Stimulated activated naive CD4-positive, alpha-beta T cell (primary cell): ENCODE data around the gene PLCB1.

Experiments used
- DNase-seq, 6 experiments: peaks; one replicate each; lab custom pipeline; 2025; lab: John Stamatoyannopoulos, UW

PLCB1 gene

DNA sequence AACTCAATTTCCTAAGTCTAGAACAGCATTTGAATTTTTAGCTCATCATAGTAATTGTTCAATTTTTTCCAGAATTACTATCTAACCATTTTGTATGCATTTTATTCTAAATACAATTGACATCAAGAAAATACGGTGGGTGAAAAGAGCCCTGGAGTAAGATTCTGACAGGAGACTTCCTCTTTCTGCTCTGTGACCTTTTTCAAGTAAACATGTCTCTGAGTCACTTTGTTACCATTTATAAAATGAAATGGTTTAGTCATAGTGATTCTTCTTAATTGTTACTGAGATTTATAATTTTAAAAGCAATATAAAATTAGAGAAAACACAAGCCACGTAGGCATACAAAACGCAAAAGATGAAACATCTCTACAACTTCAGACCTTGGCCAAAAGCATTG is 80.2 kb downstream of the PLCB1 start:
- no peak for DNase-seq

DNA sequence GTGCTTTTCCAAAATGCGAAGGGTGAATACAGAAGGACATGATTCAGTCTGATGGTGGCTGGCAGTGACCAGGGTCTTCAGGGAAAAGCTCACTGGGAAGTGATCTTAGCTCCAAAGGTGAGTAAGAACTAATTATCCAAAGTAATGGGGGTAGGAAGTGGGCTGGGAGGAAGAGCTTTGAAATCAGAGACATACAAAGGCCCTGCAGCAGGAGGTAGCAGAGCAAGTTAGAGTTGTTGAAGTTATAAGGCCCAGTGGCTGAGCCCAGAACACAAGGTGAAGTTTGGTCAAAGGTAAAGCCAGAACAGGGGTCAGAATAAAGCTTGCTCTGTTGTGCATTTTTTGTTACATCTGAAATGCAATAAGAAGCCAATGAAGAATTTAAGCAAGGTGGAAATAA is 81.2 kb downstream of the PLCB1 start:
- DNase-seq = no peak

GRCh38 chr20:8213831-8214587 is 81.9 kb downstream of the PLCB1 start:
- peak in 3 of 6 experiments; percentile 12 to 31 (median 25) for DNase-seq

- no peak for DNase-seq
These were observed 83.3 kb downstream of the PLCB1 start for GRCh38 chr20:8215361-8215781.

DNA sequence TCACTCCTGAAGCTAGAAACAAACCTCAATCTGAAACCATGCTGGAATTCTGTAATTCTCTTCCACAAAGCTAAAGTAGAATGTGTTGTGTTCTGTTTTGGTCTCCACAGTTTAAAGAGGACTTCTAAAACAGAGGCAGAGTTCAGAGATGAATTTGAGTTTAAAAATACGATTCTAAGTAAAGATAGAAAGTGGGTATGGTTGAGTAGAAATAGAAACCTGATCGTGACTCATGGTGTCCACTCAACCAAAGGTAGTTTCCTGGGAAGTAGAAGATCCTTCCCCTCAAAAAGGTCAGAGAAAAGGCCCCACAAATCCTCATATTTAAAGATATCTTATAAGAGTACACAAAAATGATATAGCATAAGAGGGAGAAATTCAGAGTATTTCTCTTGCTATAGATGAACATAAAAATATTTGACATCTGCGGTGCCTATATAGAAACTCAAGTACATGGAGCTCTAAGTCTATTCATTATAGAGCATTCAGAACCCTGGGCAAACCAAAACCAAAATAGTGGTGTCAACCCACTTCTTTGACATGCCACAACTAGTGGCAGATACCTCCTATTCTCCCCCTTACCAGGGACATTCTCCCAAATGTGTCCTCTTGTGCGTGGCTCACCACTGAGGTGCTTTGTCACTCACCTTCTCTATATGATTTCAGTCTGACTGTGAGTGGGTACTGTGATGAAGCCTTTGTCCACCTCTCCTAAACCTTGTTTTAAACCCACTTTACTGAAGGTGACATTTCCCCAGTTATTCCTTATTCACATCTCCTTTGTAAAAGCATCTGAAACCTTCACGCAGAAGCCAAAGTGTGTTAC is 84.5 kb downstream of the PLCB1 start:
- no peak for DNase-seq

GRCh38 chr20:8218861-8219260 is 86.8 kb downstream of the PLCB1 start:
- no peak for DNase-seq

DNA sequence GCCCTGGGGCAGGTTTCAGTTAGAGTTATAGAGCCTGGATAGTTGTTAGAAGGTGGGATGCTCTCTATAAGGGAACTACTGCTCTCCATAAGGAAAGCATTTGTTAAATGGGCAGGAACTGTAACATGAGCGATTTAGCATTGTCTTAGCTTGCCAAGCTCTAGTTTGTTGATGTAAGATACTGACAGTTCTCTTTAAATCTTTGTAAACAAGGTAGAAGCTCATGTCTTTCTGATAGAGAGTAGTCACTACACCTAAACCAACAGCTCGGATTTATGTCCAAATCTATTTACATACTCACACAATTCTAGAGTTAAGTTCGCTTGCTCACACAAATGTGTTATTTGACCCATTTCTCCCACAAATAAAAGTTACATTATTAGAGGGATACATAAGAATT is 87.3 kb downstream of the PLCB1 start:
- DNase-seq = no peak

GRCh38 chr20:8220716-8221115 is 88.7 kb downstream of the PLCB1 start:
- DNase-seq = no peak

- DNase-seq = no peak
These were observed 89.9 kb downstream of the PLCB1 start for GRCh38 chr20:8221887-8222419.

DNA sequence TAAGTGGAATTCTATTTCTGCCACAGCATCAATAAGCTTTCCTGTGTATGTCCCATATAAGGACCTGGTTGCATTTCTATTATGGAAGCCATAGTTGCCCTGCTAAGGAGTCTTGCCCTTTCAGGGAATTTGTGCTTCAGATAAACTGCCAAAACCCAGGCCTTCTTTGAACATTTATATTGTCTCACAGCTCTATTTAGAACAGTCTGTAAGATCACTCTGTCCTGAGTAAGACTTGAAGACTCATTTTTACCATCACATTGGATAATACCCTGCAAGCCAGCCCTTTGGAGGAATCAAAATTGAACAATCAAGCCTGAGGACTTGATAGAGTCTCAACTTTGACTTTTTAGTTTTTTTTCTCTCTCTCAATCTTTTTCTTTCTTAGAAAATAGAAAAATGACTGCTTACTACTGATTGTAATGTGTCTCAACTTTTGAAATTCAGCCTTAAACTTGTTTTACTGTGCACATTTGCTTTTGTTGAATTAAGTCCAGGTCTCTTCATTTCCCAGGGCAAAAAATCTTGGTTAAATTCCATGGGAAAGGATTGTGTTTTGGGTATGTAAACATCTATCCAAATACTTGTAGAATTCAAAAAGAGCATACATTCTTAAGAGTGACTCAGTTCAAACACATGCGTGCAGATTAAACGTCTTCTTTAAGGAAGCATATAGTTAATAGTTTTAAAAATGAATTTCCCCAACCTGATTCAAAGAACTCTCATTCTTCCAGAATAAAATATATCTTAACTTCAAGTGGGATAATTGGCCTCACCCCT is 91.2 kb downstream of the PLCB1 start:
- no peak for DNase-seq

- DNase-seq = no peak
These were observed 93.6 kb downstream of the PLCB1 start for GRCh38 chr20:8225658-8226057.

GRCh38 chr20:8226106-8226505 is 94.0 kb downstream of the PLCB1 start:
- DNase-seq = no peak

GRCh38 chr20:8227293-8227692 is 95.2 kb downstream of the PLCB1 start:
- DNase-seq = no peak

GRCh38 chr20:8228315-8228714 is 96.2 kb downstream of the PLCB1 start:
- no peak for DNase-seq

GRCh38 chr20:8229090-8229489 is 97.0 kb downstream of the PLCB1 start:
- DNase-seq = no peak

DNA sequence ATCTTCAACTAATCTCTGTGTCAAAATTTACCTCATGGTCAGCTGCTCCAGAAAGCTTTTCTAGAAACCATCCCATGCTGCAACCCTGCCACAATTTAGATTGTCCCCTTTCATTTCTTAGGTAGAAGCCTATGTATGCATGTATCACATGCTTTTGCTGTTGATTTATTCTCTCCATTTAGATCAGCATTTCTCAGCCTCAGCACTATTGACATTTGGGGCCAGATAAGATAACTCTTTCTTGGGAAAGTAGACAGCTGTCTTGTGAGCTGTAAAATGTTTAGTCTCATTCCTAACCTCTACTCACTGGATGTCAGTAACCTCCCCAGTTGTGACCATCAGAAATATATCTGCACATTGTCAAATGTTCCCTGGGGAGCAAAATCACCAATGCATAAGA is 99.0 kb downstream of the PLCB1 start:
- DNase-seq = no peak

GRCh38 chr20:8232332-8232731 is 100.3 kb downstream of the PLCB1 start:
- DNase-seq = no peak

DNA sequence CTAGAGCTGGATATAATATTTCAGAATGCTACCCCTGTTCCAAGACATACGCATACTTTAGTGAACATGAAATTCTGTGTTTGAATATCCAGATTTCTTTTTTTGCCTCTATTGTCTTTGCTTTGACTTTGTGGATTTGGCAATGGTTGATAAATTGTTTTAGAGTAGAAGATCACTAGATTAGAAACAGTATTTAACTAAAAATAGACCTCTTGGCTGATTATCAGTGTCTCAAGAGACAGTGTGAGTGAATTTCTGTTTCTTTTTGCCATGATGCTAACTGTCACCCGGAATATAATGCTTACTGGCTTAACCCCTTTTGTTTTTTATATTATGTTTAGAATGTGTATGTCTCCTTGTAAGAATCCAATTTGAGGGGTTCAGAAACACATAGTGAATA is 102.5 kb downstream of the PLCB1 start:
- DNase-seq = no peak

DNA sequence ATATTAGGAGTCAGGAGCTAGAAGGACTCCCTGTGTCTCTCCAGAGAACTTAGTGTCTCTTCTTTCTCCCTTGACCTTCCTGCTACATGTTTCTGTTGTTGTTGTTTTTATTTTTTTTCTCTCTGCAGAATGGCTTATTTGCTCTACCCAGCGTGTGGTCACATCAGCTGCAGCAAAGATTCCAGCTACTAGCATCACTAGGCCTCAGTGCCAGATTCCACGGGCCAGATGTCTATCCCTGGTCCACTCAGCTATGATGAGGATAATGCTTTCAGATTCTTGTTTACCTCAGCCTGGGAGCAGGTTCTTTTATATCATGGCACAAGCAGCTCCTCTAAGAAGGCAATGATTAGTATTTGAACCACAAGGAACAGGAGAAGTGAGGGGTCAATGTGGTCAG is 110.0 kb downstream of the PLCB1 start:
- DNase-seq = no peak

DNA sequence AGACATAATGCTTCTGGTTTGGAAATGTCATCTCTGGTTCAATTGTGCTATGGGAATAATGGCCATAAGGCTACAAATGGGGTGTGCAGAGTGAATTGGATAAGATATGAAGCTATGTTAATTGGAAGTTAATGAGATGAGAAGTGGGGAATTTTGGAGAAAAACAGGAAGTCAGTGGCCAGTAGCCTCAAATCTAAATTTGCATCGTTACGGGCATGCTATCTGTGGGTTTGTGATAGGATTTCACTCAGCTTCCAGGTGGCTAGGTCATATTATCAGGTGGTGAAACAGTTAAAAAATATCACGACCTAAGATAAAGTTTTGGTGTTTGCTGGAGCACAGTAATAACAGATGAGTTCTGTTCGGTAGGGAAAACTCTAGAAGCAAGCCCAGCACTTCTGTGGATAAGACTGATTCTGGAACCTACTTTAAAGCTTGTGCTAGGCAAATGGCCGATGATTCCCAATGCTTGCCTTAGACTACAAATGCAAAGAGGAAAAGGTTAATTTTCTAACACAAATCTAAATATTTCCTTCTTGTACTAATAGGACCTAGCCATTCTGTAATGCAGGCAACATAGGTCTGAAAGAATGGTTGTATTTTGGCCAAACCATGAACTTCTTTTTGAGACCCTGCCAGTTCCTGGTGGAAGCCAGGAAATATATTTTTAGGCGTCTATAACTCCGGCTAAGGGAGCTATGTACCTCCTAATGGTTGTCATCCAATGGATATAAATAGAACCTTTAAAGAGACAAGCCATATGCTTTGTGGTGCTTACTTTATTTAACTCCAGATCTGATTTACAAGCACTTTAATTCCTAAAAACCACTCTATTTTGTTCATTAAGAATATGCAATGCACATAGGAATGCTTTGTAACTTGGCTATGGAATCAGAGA is 111.0 kb downstream of the PLCB1 start:
- no peak for DNase-seq

DNA sequence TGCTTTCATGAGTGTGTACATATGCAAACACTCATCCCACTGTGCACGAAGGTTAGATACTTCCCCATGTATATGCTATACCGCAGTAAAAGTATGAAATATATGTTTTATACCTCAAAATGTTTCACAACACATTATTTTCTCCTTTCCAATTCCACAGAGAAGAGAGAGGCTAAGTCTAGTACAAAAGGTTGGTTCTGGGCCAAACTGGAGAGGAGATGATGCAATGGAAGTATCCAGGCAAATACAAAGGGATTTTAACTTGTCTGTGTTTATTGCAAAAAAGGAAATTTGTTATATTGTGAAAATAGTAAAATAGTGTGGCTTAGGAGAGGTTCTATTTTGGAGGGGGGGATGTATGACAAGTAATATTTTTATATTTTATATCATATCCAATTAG is 112.6 kb downstream of the PLCB1 start:
- no peak for DNase-seq
